Stimulated activated CD8-positive, alpha-beta memory T cell treated with anti-CD3 and anti-CD28 coated beads, Interleukin-15, amount 100 ng/mL, for 48 hours (primary cell): ENCODE results near the gene PROCR.
"Not testable (repeated sequence)": the region's sequence is repeated elsewhere in the genome, so short reads cannot be mapped to it uniquely, and the experiment has no call there.

ENCODE experiments used
- DNase-seq, 2 donors: peaks; one replicate each; pipeline ENCODE4 v3.0.0-alpha.2; 2020; ENCODE audit warnings: low read depth in 2 of 2

PROCR gene

GRCh38 chr20:35193031-35193791, 21.3 kb downstream of the PROCR start:
- not testable (repeated sequence) for DNase-seq

- DNase-seq: no peak
These were observed 24.4 kb downstream of the PROCR start for GRCh38 chr20:35196313-35196712.

GRCh38 chr20:35199740-35200139, 27.9 kb downstream of the PROCR start:
- no peak for DNase-seq

DNA sequence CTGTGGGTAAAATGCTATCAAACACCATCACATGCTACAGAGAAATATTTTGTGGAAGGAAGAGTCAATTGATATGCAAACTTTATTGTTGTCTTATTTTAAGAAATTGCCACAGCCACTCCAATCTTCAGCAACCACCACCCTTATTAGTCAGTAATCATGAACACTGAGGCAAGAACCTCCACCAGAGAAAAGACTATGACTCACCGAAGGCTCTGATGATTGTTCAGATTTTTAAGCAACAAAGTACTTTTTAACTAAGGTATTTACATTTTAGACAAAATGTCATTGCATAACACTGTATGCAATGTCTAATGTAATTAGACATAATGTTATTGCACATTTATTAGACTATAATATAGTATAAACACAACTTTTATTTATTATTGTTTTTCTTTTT, 28.4 kb downstream of the PROCR start:
- no peak for DNase-seq

DNA sequence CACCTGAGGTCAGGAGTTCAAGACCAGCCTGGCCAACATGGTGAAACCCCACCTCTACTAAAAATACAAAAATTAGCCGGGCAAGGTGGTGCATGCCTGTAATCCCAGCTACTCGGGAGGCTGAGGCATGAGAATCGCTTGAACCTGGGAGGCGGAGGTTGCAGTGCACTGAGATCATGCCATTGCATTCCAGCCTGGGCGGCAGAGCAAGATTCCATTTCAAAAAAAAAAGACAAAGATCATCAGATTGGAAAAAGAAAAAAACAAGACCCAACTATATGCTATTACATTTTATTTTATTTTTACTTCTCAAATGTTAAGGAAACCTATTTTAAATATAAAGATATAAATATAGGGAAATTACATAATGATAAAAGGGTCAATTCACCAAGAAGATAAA, 29.6 kb downstream of the PROCR start:
- DNase-seq: not testable (repeated sequence)

DNA sequence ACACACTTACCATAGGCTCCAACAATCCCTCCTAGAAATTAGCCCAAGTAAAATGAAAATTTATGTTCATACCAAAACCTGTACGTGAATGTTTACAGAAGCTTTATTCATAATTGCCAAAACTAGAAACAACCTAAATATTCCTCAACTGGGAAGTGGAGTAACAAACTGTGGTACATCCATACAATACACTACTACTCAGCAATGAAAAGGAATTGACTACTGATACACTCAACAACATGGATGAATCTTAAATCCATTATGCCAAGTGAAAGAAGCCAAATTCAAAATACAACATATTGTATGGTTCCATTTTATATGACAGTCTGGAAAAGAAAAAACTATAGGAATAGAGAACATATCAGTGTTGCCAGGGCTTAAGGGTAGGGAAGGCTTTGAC, 34.9 kb downstream of the PROCR start:
- DNase-seq: no peak

- peak; percentile 30 to 52 for DNase-seq
These were observed 36.2 kb downstream of the PROCR start for GRCh38 chr20:35207950-35208611.

GRCh38 chr20:35215066-35215956, 43.4 kb downstream of the PROCR start:
- DNase-seq: no peak

GRCh38 chr20:35216541-35216940, 44.7 kb downstream of the PROCR start:
- DNase-seq: no peak

- DNase-seq: no peak
These were observed 52.1 kb downstream of the PROCR start for GRCh38 chr20:35223941-35224340.

DNA sequence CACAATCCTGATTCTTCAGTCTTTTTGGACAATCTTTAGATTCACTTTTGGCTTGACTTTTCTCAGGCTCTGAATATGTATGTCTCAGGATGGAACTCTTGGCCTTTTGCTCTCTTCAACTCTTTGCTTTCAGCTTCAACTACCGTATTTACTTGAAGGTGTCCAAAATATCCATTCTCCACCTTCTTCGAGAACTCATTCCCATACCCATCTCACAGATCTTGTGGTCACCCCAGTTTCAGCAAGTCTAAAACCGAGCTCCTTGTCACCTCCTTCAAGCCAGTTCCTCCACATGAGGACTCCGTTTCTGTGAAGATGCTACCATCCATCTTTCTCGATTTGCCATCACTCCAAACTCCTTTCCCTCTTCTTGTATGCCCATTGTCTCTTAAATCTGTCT, 52.7 kb downstream of the PROCR start:
- DNase-seq: no peak

DNA sequence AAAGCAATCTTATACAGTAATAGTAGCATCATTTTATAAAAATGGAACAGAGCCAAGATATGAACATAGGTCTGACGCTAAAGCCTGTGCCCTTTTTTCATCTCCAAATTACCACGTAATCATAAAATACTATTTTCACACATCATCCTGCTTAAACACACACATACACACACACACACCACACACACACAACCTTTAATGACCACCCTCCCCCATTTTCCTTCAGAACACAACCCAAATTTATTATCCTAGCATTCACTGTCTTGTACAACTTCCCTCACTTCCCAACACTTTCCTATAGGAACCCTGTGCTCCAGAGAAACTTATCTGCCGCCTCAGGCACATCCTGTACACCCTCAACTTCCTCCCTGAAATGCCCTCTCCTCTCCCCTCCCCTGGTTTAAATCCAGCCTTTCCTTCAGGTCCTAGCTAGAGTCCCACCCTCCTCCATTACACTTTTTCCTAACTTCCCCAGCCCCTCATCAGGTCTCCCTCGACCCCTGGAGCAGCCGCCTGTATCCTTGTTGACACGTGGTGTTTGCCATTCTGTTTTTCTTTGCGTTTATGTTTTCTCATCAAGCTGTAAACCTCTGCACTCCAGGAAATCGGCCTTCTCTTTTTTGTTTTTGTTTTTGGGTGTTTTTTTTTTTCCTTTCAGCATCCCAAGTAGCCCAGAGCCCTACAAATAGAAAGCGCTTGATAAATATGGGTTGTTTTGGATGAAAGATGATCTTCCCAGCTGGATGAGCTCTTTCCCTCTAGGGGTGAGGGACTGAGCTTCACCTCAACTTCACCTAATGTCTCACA, 53.6 kb downstream of the PROCR start:
- DNase-seq: no peak

DNA sequence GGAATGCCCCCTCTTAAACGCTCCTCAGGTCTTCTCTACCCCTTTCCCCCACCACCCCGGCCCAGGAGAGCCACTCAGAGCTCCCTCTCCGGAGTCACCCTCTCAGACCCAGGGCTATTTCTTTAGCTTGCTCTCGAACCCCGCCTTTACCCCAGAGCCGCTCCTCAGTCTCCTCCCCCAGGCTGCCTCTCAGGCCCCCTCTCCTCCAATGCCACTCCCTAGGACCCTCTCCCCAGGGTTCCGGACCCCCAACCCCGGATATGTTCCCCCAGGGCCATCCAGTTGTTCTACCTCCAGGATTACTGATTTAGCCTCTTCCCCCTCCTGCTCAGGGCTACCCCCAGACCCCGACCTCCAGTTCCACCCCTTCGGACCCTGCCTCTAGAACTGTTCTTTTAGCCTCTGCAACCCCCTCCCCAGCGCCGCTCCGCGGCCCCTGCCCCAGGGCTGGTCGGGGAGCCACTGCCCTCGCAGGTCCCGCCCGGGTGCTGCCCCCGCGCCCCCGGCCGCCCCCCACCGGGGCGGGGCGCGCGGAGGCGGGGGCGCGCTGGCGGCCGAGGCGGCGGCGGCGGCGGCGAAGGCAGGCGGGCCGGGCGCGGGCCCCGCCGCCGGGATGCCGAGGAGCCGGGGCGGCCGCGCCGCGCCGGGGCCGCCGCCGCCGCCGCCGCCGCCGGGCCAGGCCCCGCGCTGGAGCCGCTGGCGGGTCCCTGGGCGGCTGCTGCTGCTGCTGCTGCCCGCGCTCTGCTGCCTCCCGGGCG, 54.4 kb downstream of the PROCR start, which contains the start of gene MMP24:
MMP24 (plus strand) TSS at position 565 of the 758 bp plus-strand sequence; CDS start at position 614, 49 bp downstream.
- DNase-seq: no peak
